Astrocyte of the spinal cord (primary cell): Measurements from ENCODE around the gene CMSS1.
"Not testable (repeated sequence)": the region's sequence is repeated elsewhere in the genome, so short reads cannot be mapped to it uniquely, and the experiment has no call there.

Source experiments
- DNase-seq: peaks from one replicate; pipeline ENCODE4 v3.0.0; 2011; ENCODE audit warnings: low read depth, low spot score
- H3K4me3 ChIP-seq: 2 replicates; pipeline ENCODE4 v1.5.1; 2011; ENCODE audit warnings: low read depth, mild to moderate bottlenecking, low read length, moderate library complexity
- CTCF ChIP-seq: IDR thresholded peaks from 2 replicates; pipeline ENCODE4 v1.5.1; 2012; ENCODE audit warnings: low read depth, mild to moderate bottlenecking, low read length, inconsistent platforms
- in situ Hi-C: cut with HindIII; loops from 2 replicates; pipeline ENCODE4 v1.10.0; 2017; ENCODE audit warnings: low sequenced_read_pairs

Gene CMSS1

GRCh38 chr3:100226712-100227429 is 409.2 kb downstream of the CMSS1 start:
- no peak for TF ChIP-seq CTCF
- in situ Hi-C loops = no loop called here
- DNase-seq = peak; percentile 54
- H3K4me3 ChIP-seq = no peak overlapping the region

DNA sequence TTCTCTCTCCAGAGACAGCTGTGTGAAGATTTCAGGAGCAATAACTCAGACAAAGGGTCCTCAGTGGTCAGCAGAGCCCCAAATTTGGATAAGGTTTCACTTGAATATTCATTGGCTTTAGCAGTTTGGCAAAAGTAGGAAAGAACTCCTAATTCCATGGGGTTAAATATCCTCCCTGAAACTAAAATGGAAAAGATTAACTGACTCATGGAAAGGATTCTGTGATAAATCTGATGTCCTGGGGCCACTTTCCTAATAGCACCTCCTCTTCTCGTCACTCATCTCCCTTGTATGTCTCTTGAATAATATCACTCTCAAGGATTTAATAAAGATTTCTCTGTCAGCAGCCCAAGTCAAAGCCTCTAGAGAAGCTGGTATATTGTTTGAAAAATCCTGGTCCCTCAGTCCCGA is 409.9 kb downstream of the CMSS1 start:
- TF ChIP-seq CTCF = no peak
- in situ Hi-C loops = no loop called here
- H3K4me3 ChIP-seq = no peak overlapping the region
- DNase-seq = no peak

DNA sequence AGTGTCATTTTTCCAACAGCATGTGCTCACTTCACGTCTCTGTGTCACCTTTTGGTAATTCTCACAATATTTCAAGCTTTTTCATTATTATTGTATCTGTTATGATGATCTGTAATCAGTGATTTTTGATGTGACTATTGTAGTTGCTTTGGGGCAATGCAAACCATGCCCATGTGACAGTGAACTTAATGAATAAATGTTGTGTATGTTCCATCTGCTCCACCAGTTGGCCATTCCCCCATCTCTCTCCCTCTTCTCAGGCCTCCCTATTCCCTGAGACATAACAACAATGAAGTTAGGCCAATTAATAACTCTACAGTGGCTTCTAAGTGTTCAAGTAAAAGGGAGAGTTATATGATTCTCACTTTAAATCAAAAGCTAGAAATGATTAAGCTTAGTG is 410.6 kb downstream of the CMSS1 start:
- TF ChIP-seq CTCF = no peak
- DNase-seq = no peak
- H3K4me3 ChIP-seq = no peak overlapping the region
- in situ Hi-C loops = no loop called here

DNA sequence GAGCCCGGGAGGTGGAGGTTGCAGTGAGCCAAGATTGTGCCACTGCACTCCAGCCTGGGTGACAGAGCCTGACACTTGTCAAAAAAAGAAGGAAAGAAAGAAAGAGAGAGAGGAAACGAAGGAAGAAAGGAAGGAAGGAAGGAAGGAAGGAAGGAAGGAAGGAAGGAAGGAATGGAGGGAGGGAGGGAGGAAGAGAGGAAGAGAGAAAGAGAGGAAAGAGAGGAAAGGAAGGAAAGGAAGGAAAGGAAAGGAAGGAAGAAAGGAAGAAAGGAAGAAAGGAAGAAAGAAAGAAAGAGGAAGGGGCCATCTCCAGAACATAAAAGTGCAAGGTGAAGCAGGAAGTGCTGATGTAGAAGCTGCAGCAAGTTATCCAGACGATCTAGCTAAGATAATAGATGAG is 411.5 kb downstream of the CMSS1 start:
- H3K4me3 ChIP-seq, DNase-seq, in situ Hi-C loops: not testable (repeated sequence)

DNA sequence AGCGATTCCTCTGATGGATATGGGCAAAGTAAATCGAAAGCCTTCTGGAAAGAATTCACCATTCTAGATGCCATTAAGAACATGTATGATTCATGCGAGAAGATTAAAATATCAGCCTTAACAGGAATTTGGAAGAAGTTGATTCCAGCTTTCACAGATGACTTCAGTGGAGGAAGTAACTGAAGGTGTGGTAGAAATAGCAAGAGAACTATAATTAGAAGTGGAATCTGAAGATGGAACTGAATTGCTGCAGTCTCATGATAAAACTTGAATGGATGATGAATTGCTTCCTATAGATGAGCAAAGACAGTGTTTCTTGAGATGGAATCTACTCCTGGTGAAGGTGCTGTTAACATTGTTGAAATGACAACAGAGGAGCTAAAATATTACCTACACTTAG is 413.0 kb downstream of the CMSS1 start:
- in situ Hi-C loops = no loop called here
- DNase-seq = no peak
- TF ChIP-seq CTCF = no peak
- H3K4me3 ChIP-seq = no peak overlapping the region
